Measurements from ENCODE around the gene TUBA4B. TPM values are rescaled to one million over a fixed set of nuclear protein-coding genes. Genes with fewer than 3 reads are reported as not detected.

Gene TUBA4B
- total RNA-seq, 1 experiment from 2014 or later = not detected

GRCh38 chr2:219218732-219219701 lies 34.0 kb upstream of the TUBA4B start, which contains the start of gene ABCB6:
Gene ABCB6 (minus strand): TSS chr2:219218958. CDS start chr2:219218673, 285 bp downstream.
- no peak within 1 kb of the TSS for H2BK20ac ChIP-seq (ENCODE audit: low read depth, low read length, poor library complexity, severe bottlenecking)
- no peaks in the 10 kb centered on the region for H3K79me2 ChIP-seq (ENCODE audit: insufficient read depth, low read length)
- no peak for TF ChIP-seq CTCF (conservative IDR thresholded peaks at IDR 0.05)
- H3K56ac ChIP-seq (ENCODE audit: insufficient read length, low read depth, low read length) = no peak within 1 kb of the TSS
- peak within 1 kb of the TSS; percentile 6 for H2BK120ac ChIP-seq (ENCODE audit: low read depth, low read length, poor library complexity, severe bottlenecking)
- H4K91ac ChIP-seq (ENCODE audit: insufficient read length, low read depth, low read length) = no peak within 1 kb of the TSS
- H2BK5ac ChIP-seq (ENCODE audit: insufficient read length, low read length) = no peak within 1 kb of the TSS
- H4K8ac ChIP-seq (replicated peaks; ENCODE audit: insufficient read length, low read depth, low read length) = no peak within 1 kb of the TSS
- Mint-ChIP-seq H3K4me3 (peak within 1 kb of the TSS; percentile 85 to 91), H3K36me3 (ENCODE audit: insufficient read depth in 1 of 3, low read depth in 3 of 3) (peaks cover 29 to 59% (median 57%) of the 10 kb centered on the region in 3 experiments), H3K27ac (peak within 1 kb of the TSS; percentile 66 to 97 (median 79); a peak in 5 of 7 replicates), H3K9me3 (no peaks in the 10 kb centered on the region), H3K4me1 (peaks cover 19 to 23% of the 10 kb centered on the region in 2 experiments), H3K27me3 (ENCODE audit: low read depth) (peaks cover 3% of the 10 kb centered on the region; the same call in 1 of the 2 replicates)
- H3K4me1 ChIP-seq (ENCODE audit: insufficient read depth, low read length) = no peaks in the 10 kb centered on the region
- WGBS (ENCODE audit: extremely low coverage, insufficient read length, low lambda C conversion rate) = no CpG with 5 or more reads among the region's 71 CpGs
- H3K18ac ChIP-seq (ENCODE audit: insufficient read length, low read depth, low read length) = peak within 1 kb of the TSS; percentile 95
- H3K9me3 ChIP-seq (ENCODE audit: control insufficient read depth, low read depth, low read length) = no peaks in the 10 kb centered on the region
- no peak within 1 kb of the TSS for H2BK12ac ChIP-seq (ENCODE audit: insufficient read length, low read depth, low read length)
- peak within 1 kb of the TSS; percentile 75 for H3K4me2 ChIP-seq (ENCODE audit: insufficient read depth, insufficient read length, low read length)
- DNase-seq = peak; percentile 94
- peaks cover 7% of the 10 kb centered on the region for H3K23me2 ChIP-seq (ENCODE audit: insufficient read length, low read depth, low read length, poor library complexity, severe bottlenecking)
- H3K4ac ChIP-seq (ENCODE audit: low read depth, low read length) = no peak within 1 kb of the TSS
- no peaks in the 10 kb centered on the region for H4K20me1 ChIP-seq (ENCODE audit: control insufficient read depth, insufficient read depth, insufficient read length)
- peak within 1 kb of the TSS; percentile 72 for H3K9ac ChIP-seq (ENCODE audit: extremely low read depth, insufficient read length, low read length)
- no peak within 1 kb of the TSS for H3K23ac ChIP-seq (ENCODE audit: insufficient read length, low read depth, low read length)
- H3K79me1 ChIP-seq (ENCODE audit: insufficient read depth, low read depth, low read length, poor library complexity, severe bottlenecking) = no peaks in the 10 kb centered on the region
- H4K5ac ChIP-seq (ENCODE audit: insufficient read length, low read depth, low read length) = no peak within 1 kb of the TSS
- peak within 1 kb of the TSS; percentile 87 for H3K14ac ChIP-seq (ENCODE audit: insufficient read depth, low read length)
- H3T11ph ChIP-seq (ENCODE audit: low read length) = no peak within 1 kb of the TSS
- H2AFZ ChIP-seq (ENCODE audit: low read length) = no peak within 1 kb of the TSS
- no peak within 1 kb of the TSS for H3K27ac ChIP-seq (ENCODE audit: insufficient read length, low read depth, low read length)
- H2AK5ac ChIP-seq (ENCODE audit: insufficient read length, low read length) = no peak within 1 kb of the TSS
- no peaks in the 10 kb centered on the region for H3K27me3 ChIP-seq (ENCODE audit: insufficient read depth, low read length)
- no peak within 1 kb of the TSS for H2BK15ac ChIP-seq (ENCODE audit: low read depth, low read length)
